ENCODE measurements around the gene ZIC5. TPM values are rescaled to one million over a fixed set of nuclear protein-coding genes. Genes with fewer than 3 reads are reported as not detected.
A peak's percentile ranks its signal among the peaks of the same experiment; 100 is the strongest.

ZIC5 gene
- polyA plus RNA-seq, 2 of the 4 experiments (the other 2 are of a cell fraction), result 2.8 to 3.1 TPM

GRCh38 chr13:99959127-99959539, 12.4 kb downstream of the ZIC5 start:
- DNase-seq (ENCODE audit: low read depth in 1 of 2, low spot score in 1 of 2) (no peak), FAIRE-seq (no peak), ATAC-seq (no peak)
- Histone ChIP-seq H3K27ac (no peak overlapping the region), H3K4me2 (peak overlapping the region; percentile 83; the same call in 2 of the 3 replicates), H3K4me3 (no peak overlapping the region), H3K9me3 (no peaks in the 10 kb centered on the region), H3K4me1 (no peaks in the 10 kb centered on the region)
- no peak for TF ChIP-seq ATOH8 (CRISPR knock-in tag; IDR thresholded peaks at IDR 0.05; ENCODE audit: low read depth)
- TF ChIP-seq FOSB (CRISPR knock-in tag; IDR thresholded peaks at IDR 0.05), result no peak
- TF ChIP-seq E2F6 (IDR thresholded peaks at IDR 0.05; ENCODE audit: borderline replicate concordance, low read depth), result no peak
- no peak for TF ChIP-seq CHD2 (IDR thresholded peaks at IDR 0.05; ENCODE audit: low read length, partially characterized antibody)
- TF ChIP-seq KDM1A (IDR thresholded peaks at IDR 0.05; ENCODE audit: low read depth), result no peak
- TF ChIP-seq SREBF2 (IDR thresholded peaks at IDR 0.05), result no peak
- TF ChIP-seq CBX8 (IDR thresholded peaks at IDR 0.05), result no peak
- TF ChIP-seq CBX2 (IDR thresholded peaks at IDR 0.05; ENCODE audit: borderline replicate concordance, low read depth), result no peak
- TF ChIP-seq TP53 (CRISPR knock-in tag; IDR thresholded peaks at IDR 0.05), result no peak
- no peak for TF ChIP-seq POLR2AphosphoS2 (conservative IDR thresholded peaks at IDR 0.05; ENCODE audit: low read length)
- TF ChIP-seq HOXB13 (CRISPR knock-in tag; IDR thresholded peaks at IDR 0.05; ENCODE audit: low read depth), result no peak
- TF ChIP-seq KDM5A (IDR thresholded peaks at IDR 0.05), result no peak
- no peak for TF ChIP-seq ZNF302 (CRISPR knock-in tag; IDR thresholded peaks at IDR 0.05)
- no peak for TF ChIP-seq GATA3 (IDR thresholded peaks at IDR 0.05; ENCODE audit: borderline replicate concordance)
- ChIA-PET POLR2A (no interaction called here), CTCF (no interaction called here)
- WGBS (ENCODE audit: missing lambda C conversion rate), result 90% methylated on average over 10 of the region's 10 CpGs

DNA sequence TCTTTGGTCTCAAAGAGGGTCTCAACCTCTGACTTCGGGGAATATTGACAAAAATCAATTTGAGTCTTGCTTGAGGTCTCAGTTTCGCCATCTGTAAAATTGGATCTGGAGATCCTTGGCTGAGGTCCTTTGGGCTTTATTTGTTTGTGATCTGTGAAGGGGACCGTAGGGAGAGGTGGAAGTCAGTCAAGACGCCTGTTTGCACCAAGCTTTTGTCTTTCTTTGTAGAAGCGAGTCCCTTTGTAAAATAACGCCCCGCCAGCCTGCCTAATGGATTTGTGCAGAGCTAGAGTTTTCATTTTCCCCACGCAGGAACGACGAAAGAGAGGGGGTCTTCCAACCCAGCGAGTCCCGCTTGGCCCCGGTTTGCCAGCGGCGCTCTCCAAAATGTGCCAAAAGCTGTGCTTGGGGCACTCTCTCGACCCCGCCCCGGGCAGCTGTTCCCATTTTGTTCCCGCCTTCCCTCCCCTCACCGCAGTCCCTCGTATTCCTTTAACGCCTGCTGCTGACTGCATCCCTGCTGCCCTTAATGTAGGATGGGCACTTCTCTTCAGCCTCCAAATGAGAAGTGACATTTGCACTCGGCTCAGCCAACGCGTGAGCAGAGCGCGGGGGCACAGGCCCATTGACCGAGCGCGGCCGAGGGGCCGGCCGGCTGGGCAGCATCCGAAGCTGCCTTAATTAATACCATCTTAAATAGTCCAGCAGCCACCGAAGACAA, 13.0 kb downstream of the ZIC5 start:
- DNase-seq (ENCODE audit: low read depth in 1 of 2, low spot score in 1 of 2) (no peak), ATAC-seq (no peak), FAIRE-seq (no peak)
- POLR2A ChIA-PET, result no interaction called here
- no peaks in the 10 kb centered on the region for H3K4me1 ChIP-seq
- 94% methylated on average over 35 of the region's 35 CpGs for WGBS (ENCODE audit: missing lambda C conversion rate)
- no peak overlapping the region for H3K4me2 ChIP-seq
- CTCF ChIA-PET, result no interaction called here
- no peak overlapping the region for H3K4me3 ChIP-seq
- TF ChIP-seq SREBF2 (IDR thresholded peaks at IDR 0.05), result no peak
- no peak for TF ChIP-seq ZSCAN20 (CRISPR knock-in tag; IDR thresholded peaks at IDR 0.05)
- TF ChIP-seq BHLHE40 (IDR thresholded peaks at IDR 0.05; ENCODE audit: low read depth, low read length), result no peak
- no peak for TF ChIP-seq ESRRA (IDR thresholded peaks at IDR 0.05; ENCODE audit: borderline replicate concordance, low read length)
- no peak for TF ChIP-seq POLR2A (IDR thresholded peaks at IDR 0.05; ENCODE audit: low read length)
- TF ChIP-seq RFX5 (IDR thresholded peaks at IDR 0.05), result no peak
- TF ChIP-seq ZC3H11A (IDR thresholded peaks at IDR 0.05), result no peak
- no peak for TF ChIP-seq HOXB5 (CRISPR knock-in tag; IDR thresholded peaks at IDR 0.05)
- TF ChIP-seq ZNF302 (CRISPR knock-in tag; IDR thresholded peaks at IDR 0.05), result no peak
- TF ChIP-seq CEBPB (IDR thresholded peaks at IDR 0.05), result no peak
- TF ChIP-seq E2F6 (IDR thresholded peaks at IDR 0.05; ENCODE audit: borderline replicate concordance, low read depth), result no peak
- no peak for TF ChIP-seq JUNB (IDR thresholded peaks at IDR 0.05)
- TF ChIP-seq TP53 (CRISPR knock-in tag; IDR thresholded peaks at IDR 0.05), result no peak
- TF ChIP-seq EHF (CRISPR knock-in tag; IDR thresholded peaks at IDR 0.05), result no peak
- no peak for TF ChIP-seq RARB (CRISPR knock-in tag; IDR thresholded peaks at IDR 0.05)
- no peak for TF ChIP-seq ZFP36 (IDR thresholded peaks at IDR 0.05; ENCODE audit: borderline replicate concordance, partially characterized antibody)
- no peak for TF ChIP-seq GATA3 (IDR thresholded peaks at IDR 0.05; ENCODE audit: borderline replicate concordance)
- TF ChIP-seq FOSB (CRISPR knock-in tag; IDR thresholded peaks at IDR 0.05), result no peak
- TF ChIP-seq NPAS2 (CRISPR knock-in tag; IDR thresholded peaks at IDR 0.05; ENCODE audit: borderline replicate concordance), result no peak
- TF ChIP-seq SMC3 (IDR thresholded peaks at IDR 0.05), result no peak
- H3K27ac ChIP-seq, result no peak overlapping the region
- no peaks in the 10 kb centered on the region for H3K9me3 ChIP-seq
